GM12801 (cell line): ENCODE data around the gene KDM2A.

Experiments
- TF ChIP-seq, protein P1 (sequence below): IDR thresholded peaks from one replicate; pipeline ENCODE4 v1.5.1; 2011; ENCODE audit warnings: control low read depth; ENCODE audit not compliant: insufficient read length; ENCODE audit errors: extremely low read depth

KDM2A gene

DNA sequence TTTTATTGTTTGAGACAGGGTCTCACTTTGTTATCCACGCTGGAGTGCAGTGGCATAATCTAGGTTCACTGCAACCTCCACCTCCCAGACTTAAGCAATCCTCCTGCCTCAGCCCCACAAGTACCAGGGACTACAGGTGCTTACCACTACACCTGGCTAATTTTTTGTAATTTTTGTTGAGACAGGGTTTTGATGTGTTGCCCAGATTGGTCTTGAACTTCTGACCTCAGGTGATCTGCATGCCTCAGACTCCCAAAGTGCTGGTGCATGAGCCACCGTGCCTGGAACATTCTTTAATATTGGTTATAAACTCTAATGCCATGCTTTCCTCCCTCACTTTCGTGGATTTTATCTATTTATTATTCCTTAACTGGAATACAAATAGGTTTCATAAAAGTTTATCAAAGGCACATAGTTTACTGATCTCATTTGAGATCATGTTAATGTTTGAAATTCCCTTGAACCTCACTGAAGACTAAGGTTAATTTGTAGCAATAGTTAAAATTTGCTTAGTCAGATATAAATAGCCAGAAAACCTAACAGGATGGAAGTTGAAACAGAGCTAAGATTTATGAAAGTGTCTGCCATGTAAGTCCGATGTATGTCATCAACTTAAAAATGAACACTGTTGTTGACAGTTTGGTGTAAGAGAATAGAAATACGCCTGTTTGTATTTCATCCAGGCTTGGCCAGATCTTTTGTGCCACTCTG, 27.6 kb downstream of the KDM2A start:
- TF ChIP-seq, protein P1, sequence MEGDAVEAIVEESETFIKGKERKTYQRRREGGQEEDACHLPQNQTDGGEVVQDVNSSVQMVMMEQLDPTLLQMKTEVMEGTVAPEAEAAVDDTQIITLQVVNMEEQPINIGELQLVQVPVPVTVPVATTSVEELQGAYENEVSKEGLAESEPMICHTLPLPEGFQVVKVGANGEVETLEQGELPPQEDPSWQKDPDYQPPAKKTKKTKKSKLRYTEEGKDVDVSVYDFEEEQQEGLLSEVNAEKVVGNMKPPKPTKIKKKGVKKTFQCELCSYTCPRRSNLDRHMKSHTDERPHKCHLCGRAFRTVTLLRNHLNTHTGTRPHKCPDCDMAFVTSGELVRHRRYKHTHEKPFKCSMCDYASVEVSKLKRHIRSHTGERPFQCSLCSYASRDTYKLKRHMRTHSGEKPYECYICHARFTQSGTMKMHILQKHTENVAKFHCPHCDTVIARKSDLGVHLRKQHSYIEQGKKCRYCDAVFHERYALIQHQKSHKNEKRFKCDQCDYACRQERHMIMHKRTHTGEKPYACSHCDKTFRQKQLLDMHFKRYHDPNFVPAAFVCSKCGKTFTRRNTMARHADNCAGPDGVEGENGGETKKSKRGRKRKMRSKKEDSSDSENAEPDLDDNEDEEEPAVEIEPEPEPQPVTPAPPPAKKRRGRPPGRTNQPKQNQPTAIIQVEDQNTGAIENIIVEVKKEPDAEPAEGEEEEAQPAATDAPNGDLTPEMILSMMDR: no peak

DNA sequence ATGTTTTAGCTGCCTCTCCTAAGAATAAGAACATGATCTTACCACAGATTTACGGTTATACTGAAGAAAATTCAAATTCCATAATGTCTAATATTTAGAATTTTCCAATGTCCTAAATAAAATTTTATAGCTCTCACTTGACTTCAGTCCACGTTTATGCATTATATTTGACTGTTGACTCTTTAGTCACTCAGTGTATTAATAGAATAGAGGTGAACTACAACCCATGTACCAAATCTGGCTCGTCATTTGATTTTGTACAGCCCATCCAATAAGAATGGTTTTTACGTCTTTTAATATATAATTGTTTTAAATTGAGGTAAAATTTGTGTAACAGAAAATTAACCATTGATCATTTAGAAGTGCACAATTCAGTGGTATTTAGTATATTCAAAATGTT, 34.9 kb downstream of the KDM2A start:
- TF ChIP-seq, protein P1: no peak

DNA sequence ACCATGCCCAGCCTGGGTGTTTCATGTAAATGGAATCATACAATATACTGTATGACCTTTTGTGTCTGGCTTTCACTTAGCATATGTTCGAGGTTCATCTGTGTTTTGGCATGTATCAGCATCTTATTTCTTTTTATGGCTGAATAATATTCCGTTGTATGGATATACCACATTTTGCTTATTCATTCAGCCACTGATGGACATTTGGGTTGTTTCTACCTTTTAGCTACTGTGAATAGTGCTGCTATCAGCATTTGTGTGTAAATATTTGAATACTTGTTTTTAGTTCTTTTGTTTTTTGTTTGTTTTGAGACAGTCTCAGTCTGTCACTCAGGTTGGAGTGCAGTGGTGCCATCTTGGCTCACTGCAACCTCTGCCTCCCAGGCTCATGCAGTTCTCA, 35.7 kb downstream of the KDM2A start:
- TF ChIP-seq, protein P1: no peak

DNA sequence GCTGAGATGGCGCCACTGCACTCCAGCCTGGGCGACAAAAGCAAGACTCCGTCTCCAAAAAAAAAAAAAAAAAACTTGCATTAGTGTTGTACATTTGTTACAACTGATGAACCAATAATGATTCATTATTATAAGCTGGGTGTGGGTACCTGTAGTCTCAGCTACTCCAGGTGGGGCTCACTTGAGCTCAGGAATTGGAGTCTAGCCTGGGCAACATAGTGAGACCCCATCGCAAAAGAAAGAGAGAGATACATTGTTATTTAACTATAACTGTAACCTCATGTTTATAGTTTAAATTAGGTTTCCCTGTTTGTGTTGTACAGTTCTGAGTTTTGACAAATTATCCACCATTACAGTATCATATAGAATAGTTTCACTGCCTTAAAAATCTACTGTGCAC, 38.6 kb downstream of the KDM2A start:
- TF ChIP-seq, protein P1: no peak

GRCh38 chr11:67158221-67158620, 39.2 kb downstream of the KDM2A start:
- TF ChIP-seq, protein P1: no peak

DNA sequence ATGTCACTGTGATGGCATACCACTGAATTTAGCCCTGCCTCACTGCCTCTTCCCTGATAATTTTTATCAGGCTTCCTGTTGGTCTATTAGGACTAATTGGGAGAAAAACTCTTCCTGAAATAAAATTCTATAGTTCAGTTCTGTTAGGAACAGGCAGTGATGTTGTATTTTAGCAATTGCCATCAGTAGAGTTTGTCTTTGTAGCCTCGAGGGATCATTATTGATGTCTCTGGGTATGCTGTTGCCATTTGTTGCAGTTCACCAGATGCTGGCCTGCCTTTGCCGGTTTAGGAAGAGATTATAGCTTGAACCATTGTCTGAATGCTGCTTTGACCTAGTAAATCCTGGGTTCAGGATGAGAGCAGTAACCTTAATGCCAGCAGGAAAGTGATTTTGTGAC, 41.0 kb downstream of the KDM2A start:
- TF ChIP-seq, protein P1: no peak

GRCh38 chr11:67160872-67161783, 42.1 kb downstream of the KDM2A start:
- TF ChIP-seq, protein P1: no peak
